Measurements from ENCODE around the gene PDE4D. TPM values are rescaled to one million over a fixed set of nuclear protein-coding genes. Genes with fewer than 3 reads are reported as not detected.

The PDE4D gene
- total RNA-seq, 1 donor from 2014 or later: 7.6 TPM

GRCh38 chr5:59863777-59864176 is 29.7 kb downstream of the PDE4D start:
- DNase-seq (ENCODE audit: low spot score, unreplicated experiment): no peak
- TF ChIP-seq CTCF (IDR thresholded peaks at IDR 0.05; ENCODE audit: unreplicated experiment): no peak
- Mint-ChIP-seq H3K4me1 (ENCODE audit: low read depth) (no peaks in the 10 kb centered on the region), H3K27me3 (no peaks in the 10 kb centered on the region), H3K27ac (no peak overlapping the region), H3K36me3 (ENCODE audit: insufficient read depth) (no peaks in the 10 kb centered on the region), H3K4me3 (ENCODE audit: low read depth) (no peak overlapping the region), H3K9me3 (ENCODE audit: low read depth) (no peaks in the 10 kb centered on the region)

GRCh38 chr5:59856358-59856757 is 37.2 kb downstream of the PDE4D start:
- no peak overlapping the region for H3K4me3 Mint-ChIP-seq (ENCODE audit: low read depth)
- no peaks in the 10 kb centered on the region for H3K9me3 Mint-ChIP-seq (ENCODE audit: low read depth)
- no peaks in the 10 kb centered on the region for H3K27me3 Mint-ChIP-seq
- no peak overlapping the region for H3K27ac Mint-ChIP-seq
- TF ChIP-seq CTCF (IDR thresholded peaks at IDR 0.05; ENCODE audit: unreplicated experiment): no peak
- H3K36me3 Mint-ChIP-seq (ENCODE audit: insufficient read depth): no peaks in the 10 kb centered on the region
- H3K4me1 Mint-ChIP-seq (ENCODE audit: low read depth): no peaks in the 10 kb centered on the region
- DNase-seq (ENCODE audit: low spot score, unreplicated experiment): no peak

- H3K36me3 Mint-ChIP-seq (ENCODE audit: insufficient read depth): no peaks in the 10 kb centered on the region
- TF ChIP-seq CTCF (IDR thresholded peaks at IDR 0.05; ENCODE audit: unreplicated experiment): no peak
- H3K4me3 Mint-ChIP-seq (ENCODE audit: low read depth): no peak overlapping the region
- no peaks in the 10 kb centered on the region for H3K27me3 Mint-ChIP-seq
- no peak overlapping the region for H3K27ac Mint-ChIP-seq
- DNase-seq (ENCODE audit: low spot score, unreplicated experiment): no peak
- no peaks in the 10 kb centered on the region for H3K4me1 Mint-ChIP-seq (ENCODE audit: low read depth)
- H3K9me3 Mint-ChIP-seq (ENCODE audit: low read depth): no peaks in the 10 kb centered on the region
Observed at GRCh38 chr5:59850766-59851165, 42.8 kb downstream of the PDE4D start.

- Mint-ChIP-seq H3K4me3 (ENCODE audit: low read depth) (no peak overlapping the region), H3K9me3 (ENCODE audit: low read depth) (no peaks in the 10 kb centered on the region), H3K27me3 (no peaks in the 10 kb centered on the region), H3K36me3 (ENCODE audit: insufficient read depth) (no peaks in the 10 kb centered on the region), H3K27ac (no peak overlapping the region), H3K4me1 (ENCODE audit: low read depth) (no peaks in the 10 kb centered on the region)
- no peak for TF ChIP-seq CTCF (IDR thresholded peaks at IDR 0.05; ENCODE audit: unreplicated experiment)
- DNase-seq (ENCODE audit: low spot score, unreplicated experiment): no peak
Observed at GRCh38 chr5:59847586-59847985, 45.9 kb downstream of the PDE4D start.

- no peak for DNase-seq (ENCODE audit: low spot score, unreplicated experiment)
- Mint-ChIP-seq H3K36me3 (ENCODE audit: insufficient read depth) (no peaks in the 10 kb centered on the region), H3K4me3 (ENCODE audit: low read depth) (no peak overlapping the region), H3K4me1 (ENCODE audit: low read depth) (no peaks in the 10 kb centered on the region), H3K9me3 (ENCODE audit: low read depth) (no peaks in the 10 kb centered on the region), H3K27ac (no peak overlapping the region), H3K27me3 (no peaks in the 10 kb centered on the region)
- TF ChIP-seq CTCF (IDR thresholded peaks at IDR 0.05; ENCODE audit: unreplicated experiment): no peak
Observed at GRCh38 chr5:59845730-59846129, 47.8 kb downstream of the PDE4D start.

Measured in progenitor cell of endocrine pancreas (in vitro differentiated cells).